Measurements from ENCODE around the gene TASOR2.

The TASOR2 gene

GRCh38 chr10:5684971-5685763 is 529 bp downstream of the TASOR2 start:
- DNase-seq = no peak

GRCh38 chr10:5685764-5686240 is 1.2 kb downstream of the TASOR2 start:
- no peak for DNase-seq

GRCh38 chr10:5688587-5688986 is 3.9 kb downstream of the TASOR2 start:
- no peak for DNase-seq

GRCh38 chr10:5691786-5692185 is 7.1 kb downstream of the TASOR2 start:
- DNase-seq = no peak

- no peak for DNase-seq
These were observed 8.1 kb downstream of the TASOR2 start for GRCh38 chr10:5692461-5693358.

- no peak for DNase-seq
These were observed 9.9 kb downstream of the TASOR2 start for GRCh38 chr10:5694573-5694972.

GRCh38 chr10:5697342-5697741 is 12.7 kb downstream of the TASOR2 start:
- no peak for DNase-seq

GRCh38 chr10:5698062-5698461 is 13.4 kb downstream of the TASOR2 start:
- no peak for DNase-seq

- no peak for DNase-seq
These were observed 23.7 kb downstream of the TASOR2 start for GRCh38 chr10:5708356-5708755.

- no peak for DNase-seq
These were observed 25.2 kb downstream of the TASOR2 start for GRCh38 chr10:5709865-5710264.

GRCh38 chr10:5710859-5711258 is 26.2 kb downstream of the TASOR2 start:
- DNase-seq = no peak

GRCh38 chr10:5711642-5712041 is 27.0 kb downstream of the TASOR2 start:
- no peak for DNase-seq

GRCh38 chr10:5719546-5719945 is 34.9 kb downstream of the TASOR2 start:
- DNase-seq = no peak

- DNase-seq = no peak
These were observed 35.5 kb downstream of the TASOR2 start for GRCh38 chr10:5720182-5720581.

- no peak for DNase-seq
These were observed 39.1 kb downstream of the TASOR2 start for GRCh38 chr10:5723692-5724091.

GRCh38 chr10:5730766-5731165 is 46.1 kb downstream of the TASOR2 start:
- no peak for DNase-seq

GRCh38 chr10:5731559-5731958 is 46.9 kb downstream of the TASOR2 start:
- DNase-seq = no peak

- no peak for DNase-seq
These were observed 47.5 kb downstream of the TASOR2 start for GRCh38 chr10:5732141-5732540.
